ENCODE measurements around the gene SRP54.
"Not testable (repeated sequence)": the region's sequence is repeated elsewhere in the genome, so short reads cannot be mapped to it uniquely, and the experiment has no call there.

SRP54 gene

DNA sequence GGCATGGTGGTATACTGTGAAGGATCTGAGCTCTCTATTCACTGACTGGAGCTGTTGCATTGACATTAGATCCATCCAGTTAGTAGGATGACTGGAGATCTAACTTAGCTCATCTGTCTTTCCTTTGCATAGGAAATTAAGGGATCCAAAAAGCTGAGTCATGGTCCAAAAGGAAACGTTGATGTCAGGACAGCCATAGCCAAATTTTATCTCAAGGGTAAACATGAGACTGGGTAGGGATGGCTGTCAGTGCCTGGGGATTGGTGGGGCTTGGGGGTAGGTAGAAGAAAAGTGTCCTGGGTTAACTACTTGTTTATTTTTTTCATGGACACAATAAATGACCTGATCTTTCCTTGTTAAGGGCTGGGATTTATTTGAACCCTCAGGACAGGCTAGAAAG, 67.9 kb downstream of the SRP54 start:
- no peak for DNase-seq

DNA sequence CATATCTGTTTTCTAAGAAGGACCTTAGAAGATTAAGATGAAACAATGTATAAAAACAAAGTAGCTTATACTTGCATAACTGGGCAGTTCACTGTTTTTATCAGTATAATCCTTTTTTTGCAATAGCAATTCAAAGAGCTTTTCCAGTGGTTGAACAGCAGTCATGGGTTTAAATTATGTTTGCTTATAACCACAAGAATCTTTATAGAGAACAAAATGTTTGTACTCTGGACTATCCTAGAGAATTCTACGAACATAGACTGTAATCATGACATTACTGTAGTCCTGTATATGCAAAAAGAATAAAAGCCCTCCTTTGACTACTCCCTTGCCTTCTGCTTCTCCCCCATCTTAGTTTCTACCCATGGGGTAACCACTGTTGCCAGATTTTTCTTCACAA, 69.0 kb downstream of the SRP54 start:
- DNase-seq: no peak

GRCh38 chr14:35052637-35053036, 69.8 kb downstream of the SRP54 start:
- DNase-seq: no peak

GRCh38 chr14:35061113-35061791, 78.5 kb downstream of the SRP54 start:
- not testable (repeated sequence) for DNase-seq

DNA sequence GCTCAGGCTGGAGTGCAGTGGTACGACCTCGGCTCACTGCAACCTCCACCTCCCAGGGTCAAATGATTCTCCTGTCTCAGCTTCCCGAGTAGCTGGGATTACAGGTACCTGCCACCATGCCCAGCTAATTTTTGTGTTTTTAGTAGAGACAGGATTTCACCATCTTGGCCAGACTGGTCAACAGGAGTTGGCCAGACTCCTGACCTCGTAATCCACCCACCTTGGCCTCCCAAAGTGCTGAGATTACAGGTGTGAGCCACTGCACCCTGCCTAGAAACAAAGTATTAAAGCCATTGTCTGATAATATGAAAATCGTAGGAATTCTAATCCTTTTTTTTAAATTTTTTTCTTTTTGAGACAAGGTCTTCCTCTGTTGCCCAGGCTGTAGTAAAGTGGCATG, 82.9 kb downstream of the SRP54 start:
- DNase-seq: not testable (repeated sequence)

GRCh38 chr14:35068238-35069012, 85.6 kb downstream of the SRP54 start:
- no peak for DNase-seq

GRCh38 chr14:35072226-35072625, 89.4 kb downstream of the SRP54 start:
- no peak for DNase-seq

GRCh38 chr14:35073486-35073885, 90.7 kb downstream of the SRP54 start:
- DNase-seq: no peak

GRCh38 chr14:35078082-35078481, 95.3 kb downstream of the SRP54 start:
- DNase-seq: no peak
